ENCODE results near the gene NEK3.
"Not testable (repeated sequence)": the region's sequence is repeated elsewhere in the genome, so short reads cannot be mapped to it uniquely, and the experiment has no call there.

- TF ChIP-seq CTCF (IDR thresholded peaks at IDR 0.05; ENCODE audit: low read depth, low read length, missing input control); ATF3 (IDR thresholded peaks at IDR 0.05): not testable (repeated sequence)
Observed at GRCh38 chr13:52173970-52174369, 14.6 kb upstream of the NEK3 start.
